HG02571 (cell line): ENCODE measurements around the gene CENATAC.
"Not testable (repeated sequence)": the region's sequence is repeated elsewhere in the genome, so short reads cannot be mapped to it uniquely, and the experiment has no call there.

ENCODE experiments used
- ATAC-seq: cut with Tn5 transposase; IDR thresholded peaks from one replicate; pipeline ENCODE4 v1.9.1; 2021; ENCODE audit warnings: mild to moderate bottlenecking, moderate library complexity; ENCODE audit not compliant: unreplicated experiment

Gene CENATAC

GRCh38 chr11:119025978-119026766 lies 28.2 kb downstream of the CENATAC start:
- no peak for ATAC-seq

GRCh38 chr11:119026970-119027369 lies 29.0 kb downstream of the CENATAC start:
- ATAC-seq = no peak

- no peak for ATAC-seq
Observed at GRCh38 chr11:119027561-119028345, 29.8 kb downstream of the CENATAC start.

GRCh38 chr11:119028346-119029068 lies 30.6 kb downstream of the CENATAC start:
- no peak for ATAC-seq

GRCh38 chr11:119029069-119029339 lies 31.1 kb downstream of the CENATAC start:
- no peak for ATAC-seq

GRCh38 chr11:119029340-119030028 lies 31.5 kb downstream of the CENATAC start:
- ATAC-seq = peak; percentile 16

GRCh38 chr11:119030029-119030328 lies 32.0 kb downstream of the CENATAC start:
- peak; percentile 12 for ATAC-seq

GRCh38 chr11:119030329-119031047 lies 32.5 kb downstream of the CENATAC start, which contains the start of gene SLC37A4:
Gene SLC37A4, minus strand, starts transcription at chr11:119030877.
- ATAC-seq = peak; percentile 83

GRCh38 chr11:119031912-119032280 lies 34.0 kb downstream of the CENATAC start:
- ATAC-seq = no peak

- not testable (repeated sequence) for ATAC-seq
Observed at GRCh38 chr11:119033421-119033820, 35.5 kb downstream of the CENATAC start.

- no peak for ATAC-seq
Observed at GRCh38 chr11:119034813-119035212, 36.9 kb downstream of the CENATAC start.

GRCh38 chr11:119038884-119039283 lies 40.9 kb downstream of the CENATAC start:
- ATAC-seq = no peak

GRCh38 chr11:119039471-119039870 lies 41.5 kb downstream of the CENATAC start:
- not testable (repeated sequence) for ATAC-seq

GRCh38 chr11:119041821-119042514 lies 44.0 kb downstream of the CENATAC start:
- no peak for ATAC-seq

- ATAC-seq = no peak
Observed at GRCh38 chr11:119042927-119043326, 45.0 kb downstream of the CENATAC start.

GRCh38 chr11:119044708-119045107 lies 46.8 kb downstream of the CENATAC start:
- ATAC-seq = no peak

GRCh38 chr11:119046489-119046888 lies 48.6 kb downstream of the CENATAC start:
- no peak for ATAC-seq

- ATAC-seq = no peak
Observed at GRCh38 chr11:119047205-119047604, 49.3 kb downstream of the CENATAC start.

GRCh38 chr11:119048644-119049043 lies 50.7 kb downstream of the CENATAC start:
- no peak for ATAC-seq

GRCh38 chr11:119049081-119049480 lies 51.1 kb downstream of the CENATAC start:
- no peak for ATAC-seq
